Astrocyte (in vitro differentiated cells and primary cell): Measurements from ENCODE around the gene CPTP.

ENCODE experiments used
- CTCF ChIP-seq: IDR thresholded peaks from 2 replicates; pipeline ENCODE4 v1.5.1; 2011; ENCODE audit warnings: low read depth, mild to moderate bottlenecking, inconsistent platforms, low read length, moderate library complexity; ENCODE audit not compliant: insufficient read depth
- EZH2 ChIP-seq: IDR thresholded peaks from 2 replicates; pipeline ENCODE4 v1.6.1; 2012; ENCODE audit warnings: mild to moderate bottlenecking, low read length, inconsistent platforms; ENCODE audit not compliant: insufficient read depth

- no peak for TF ChIP-seq CTCF
- TF ChIP-seq EZH2 = no peak
These were observed 11.2 kb downstream of the CPTP start for GRCh38 chr1:1335792-1336248.
